Measurements from ENCODE around the gene CXCR2.
"Not testable (repeated sequence)": the region's sequence is repeated elsewhere in the genome, so short reads cannot be mapped to it uniquely, and the experiment has no call there.

The CXCR2 gene

GRCh38 chr2:218168635-218169462 is 43.0 kb downstream of the CXCR2 start:
- Histone ChIP-seq H3K4me3 (ENCODE audit: low read length in 2 of 2) (no peak overlapping the region), H2BK5ac (ENCODE audit: low read length) (no peak overlapping the region), H3K23ac (ENCODE audit: low read depth, low read length, poor library complexity) (no peak overlapping the region), H4K8ac (ENCODE audit: low read depth, low read length) (no peak overlapping the region), H3K9me3 (replicated peaks in 1 of 2; ENCODE audit: control insufficient read depth in 2 of 2, insufficient read depth in 1 of 2, low read depth in 1 of 2, low read length in 2 of 2) (no peaks in the 10 kb centered on the region), H3K9ac (ENCODE audit: low read depth, low read length, poor library complexity) (no peak overlapping the region), H3K4me2 (ENCODE audit: insufficient read depth, low read length, poor library complexity, severe bottlenecking) (no peak overlapping the region), H2AFZ (ENCODE audit: low read length) (peak overlapping the region; percentile 6), H2BK120ac (ENCODE audit: low read depth, low read length) (no peak overlapping the region), H2BK12ac (ENCODE audit: low read length) (no peak overlapping the region), H3K36me3 (replicated peaks in 1 of 2; ENCODE audit: control insufficient read depth in 2 of 2, insufficient read depth in 2 of 2, low read length in 2 of 2) (no peaks in the 10 kb centered on the region), H4K91ac (ENCODE audit: low read depth, low read length, poor library complexity) (no peak overlapping the region), H3K14ac (ENCODE audit: low read length) (no peak overlapping the region), H3K18ac (ENCODE audit: low read length) (no peak overlapping the region), H3K79me1 (ENCODE audit: low read depth, low read length) (no peaks in the 10 kb centered on the region), H3K27me3 (ENCODE audit: control insufficient read depth in 3 of 3, insufficient read depth in 3 of 3, low read depth in 1 of 3, low read length in 3 of 3) (peaks cover 0 to 10% (median 2%) of the 10 kb centered on the region in 3 experiments), H2AK5ac (ENCODE audit: low read depth, low read length) (no peak overlapping the region), H2BK15ac (ENCODE audit: low read length) (no peak overlapping the region), H3K4me1 (ENCODE audit: control insufficient read depth in 2 of 2, insufficient read depth in 1 of 2, low read depth in 1 of 2, low read length in 2 of 2) (no peaks in the 10 kb centered on the region), H3K4ac (ENCODE audit: low read length) (no peak overlapping the region), H3K27ac (replicated peaks; ENCODE audit: low read length) (no peak overlapping the region)
- DNase-seq (ENCODE audit: low spot score) = peak; percentile 54
- WGBS, 2 donors (ENCODE audit: extremely low coverage in 2 of 2, insufficient read length in 2 of 2, insufficient replicate concordance in 1 of 2) = no CpG with 5 or more reads among the region's 9 CpGs

DNA sequence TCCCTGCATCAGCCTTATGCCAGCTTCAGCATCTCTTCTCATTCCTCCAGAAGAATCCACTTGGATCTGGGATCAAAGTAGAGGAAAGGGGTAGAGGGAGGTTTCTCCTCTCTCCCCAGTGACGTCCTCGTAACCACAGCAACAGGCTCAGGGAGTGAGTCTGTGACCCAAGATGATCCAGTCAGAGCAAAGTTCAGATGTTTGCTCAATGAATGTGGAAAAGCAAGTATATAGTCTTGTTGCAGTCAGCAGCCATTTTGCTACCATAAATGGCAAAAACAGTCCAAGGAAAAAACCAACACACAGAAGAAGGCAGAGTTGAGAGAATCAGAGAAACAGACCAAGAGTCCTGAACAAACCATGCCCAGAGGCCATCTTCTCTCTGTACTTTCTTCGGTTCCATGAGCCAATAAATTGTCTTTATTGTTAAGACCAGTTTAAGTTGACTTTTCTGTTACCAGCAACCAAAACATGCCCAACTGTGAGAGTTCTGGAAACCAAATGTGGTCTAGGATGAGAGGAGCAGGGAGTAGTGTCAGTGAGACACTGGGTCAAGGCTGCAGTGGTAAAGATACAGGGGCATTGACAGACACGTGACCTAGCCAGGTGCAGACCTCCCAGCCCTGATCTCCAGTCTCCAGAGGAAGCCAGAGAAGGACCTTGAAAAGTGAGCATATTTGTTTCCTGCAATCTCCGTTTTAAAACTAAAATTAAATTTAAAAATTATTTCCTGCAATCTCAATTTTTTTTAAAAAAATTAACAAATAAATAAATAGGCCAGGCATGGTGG is 44.1 kb downstream of the CXCR2 start:
- Histone ChIP-seq H3K4me1 (ENCODE audit: control insufficient read depth in 2 of 2, insufficient read depth in 1 of 2, low read depth in 1 of 2, low read length in 2 of 2) (no peaks in the 10 kb centered on the region), H2BK5ac (ENCODE audit: low read length) (no peak overlapping the region), H2AFZ (ENCODE audit: low read length) (peak overlapping the region; percentile 24), H3K27me3 (ENCODE audit: control insufficient read depth in 3 of 3, insufficient read depth in 3 of 3, low read depth in 1 of 3, low read length in 3 of 3) (peaks cover 0 to 3% (median 2%) of the 10 kb centered on the region in 3 experiments), H3K4me3 (ENCODE audit: low read length in 2 of 2) (no peak overlapping the region), H3K4me2 (ENCODE audit: insufficient read depth, low read length, poor library complexity, severe bottlenecking) (no peak overlapping the region), H2BK12ac (ENCODE audit: low read length) (no peak overlapping the region), H3K4ac (ENCODE audit: low read length) (no peak overlapping the region), H3K18ac (ENCODE audit: low read length) (no peak overlapping the region), H4K8ac (ENCODE audit: low read depth, low read length) (no peak overlapping the region), H3K27ac (replicated peaks; ENCODE audit: low read length) (no peak overlapping the region), H3K79me1 (ENCODE audit: low read depth, low read length) (no peaks in the 10 kb centered on the region), H3K9me3 (replicated peaks in 1 of 2; ENCODE audit: control insufficient read depth in 2 of 2, insufficient read depth in 1 of 2, low read depth in 1 of 2, low read length in 2 of 2) (no peaks in the 10 kb centered on the region), H2BK15ac (ENCODE audit: low read length) (no peak overlapping the region), H3K23ac (ENCODE audit: low read depth, low read length, poor library complexity) (no peak overlapping the region), H3K36me3 (replicated peaks in 1 of 2; ENCODE audit: control insufficient read depth in 2 of 2, insufficient read depth in 2 of 2, low read length in 2 of 2) (no peaks in the 10 kb centered on the region), H4K91ac (ENCODE audit: low read depth, low read length, poor library complexity) (no peak overlapping the region), H2AK5ac (ENCODE audit: low read depth, low read length) (no peak overlapping the region), H3K9ac (ENCODE audit: low read depth, low read length, poor library complexity) (no peak overlapping the region), H2BK120ac (ENCODE audit: low read depth, low read length) (no peak overlapping the region), H3K14ac (ENCODE audit: low read length) (no peak overlapping the region)
- DNase-seq (ENCODE audit: low spot score) = no peak
- WGBS, 2 donors (ENCODE audit: extremely low coverage in 2 of 2, insufficient read length in 2 of 2, insufficient replicate concordance in 1 of 2) = no CpG with 5 or more reads among the region's 5 CpGs

- H3K18ac ChIP-seq (ENCODE audit: low read length) = not testable (repeated sequence)
Measured at GRCh38 chr2:218171744-218172143, 45.9 kb downstream of the CXCR2 start.

GRCh38 chr2:218172845-218173244 is 47.0 kb downstream of the CXCR2 start:
- no peak overlapping the region for H3K4ac ChIP-seq (ENCODE audit: low read length)
- H3K27me3 ChIP-seq (ENCODE audit: control insufficient read depth in 3 of 3, insufficient read depth in 3 of 3, low read depth in 1 of 3, low read length in 3 of 3) = peaks cover 0 to 2% (median 0%) of the 10 kb centered on the region in 3 experiments
- no peak overlapping the region for H2BK12ac ChIP-seq (ENCODE audit: low read length)
- WGBS, 2 donors (ENCODE audit: extremely low coverage in 2 of 2, insufficient read length in 2 of 2, insufficient replicate concordance in 1 of 2) = no CpG with 5 or more reads among the region's 2 CpGs
- no peaks in the 10 kb centered on the region for H3K36me3 ChIP-seq (replicated peaks in 1 of 2; ENCODE audit: control insufficient read depth in 2 of 2, insufficient read depth in 2 of 2, low read length in 2 of 2)
- H2AK5ac ChIP-seq (ENCODE audit: low read depth, low read length) = peak overlapping the region; percentile 35
- no peak overlapping the region for H3K4me2 ChIP-seq (ENCODE audit: insufficient read depth, low read length, poor library complexity, severe bottlenecking)
- no peak overlapping the region for H3K14ac ChIP-seq (ENCODE audit: low read length)
- no peak overlapping the region for H2BK15ac ChIP-seq (ENCODE audit: low read length)
- no peak overlapping the region for H2AFZ ChIP-seq (ENCODE audit: low read length)
- DNase-seq (ENCODE audit: low spot score) = no peak
- H3K27ac ChIP-seq (replicated peaks; ENCODE audit: low read length) = no peak overlapping the region
- no peak overlapping the region for H3K18ac ChIP-seq (ENCODE audit: low read length)
- no peak overlapping the region for H4K8ac ChIP-seq (ENCODE audit: low read depth, low read length)
- no peaks in the 10 kb centered on the region for H3K4me1 ChIP-seq (ENCODE audit: control insufficient read depth in 2 of 2, insufficient read depth in 1 of 2, low read depth in 1 of 2, low read length in 2 of 2)
- no peak overlapping the region for H3K4me3 ChIP-seq (ENCODE audit: low read length in 2 of 2)
- H2BK120ac ChIP-seq (ENCODE audit: low read depth, low read length) = no peak overlapping the region
- H4K91ac ChIP-seq (ENCODE audit: low read depth, low read length, poor library complexity) = no peak overlapping the region
- H3K23ac ChIP-seq (ENCODE audit: low read depth, low read length, poor library complexity) = no peak overlapping the region
- H2BK5ac ChIP-seq (ENCODE audit: low read length) = no peak overlapping the region
- H3K9me3 ChIP-seq (replicated peaks in 1 of 2; ENCODE audit: control insufficient read depth in 2 of 2, insufficient read depth in 1 of 2, low read depth in 1 of 2, low read length in 2 of 2) = no peaks in the 10 kb centered on the region
- H3K79me1 ChIP-seq (ENCODE audit: low read depth, low read length) = no peaks in the 10 kb centered on the region
- no peak overlapping the region for H3K9ac ChIP-seq (ENCODE audit: low read depth, low read length, poor library complexity)

More at GRCh38 chr2:218171744-218172143, 45.9 kb downstream of the CXCR2 start:
- H2AFZ ChIP-seq (ENCODE audit: low read length); H2BK12ac ChIP-seq (ENCODE audit: low read length); H2AK5ac ChIP-seq (ENCODE audit: low read depth, low read length); H3K27me3 ChIP-seq (ENCODE audit: control insufficient read depth in 3 of 3, insufficient read depth in 3 of 3, low read depth in 1 of 3, low read length in 3 of 3); H2BK5ac ChIP-seq (ENCODE audit: low read length); H3K4me1 ChIP-seq (ENCODE audit: control insufficient read depth in 2 of 2, insufficient read depth in 1 of 2, low read depth in 1 of 2, low read length in 2 of 2); H3K23ac ChIP-seq (ENCODE audit: low read depth, low read length, poor library complexity); H2BK15ac ChIP-seq (ENCODE audit: low read length); H3K9me3 ChIP-seq (replicated peaks in 1 of 2; ENCODE audit: control insufficient read depth in 2 of 2, insufficient read depth in 1 of 2, low read depth in 1 of 2, low read length in 2 of 2); H3K79me1 ChIP-seq (ENCODE audit: low read depth, low read length); H3K27ac ChIP-seq (replicated peaks; ENCODE audit: low read length); H4K91ac ChIP-seq (ENCODE audit: low read depth, low read length, poor library complexity); H2BK120ac ChIP-seq (ENCODE audit: low read depth, low read length); DNase-seq (ENCODE audit: low spot score); H3K36me3 ChIP-seq (replicated peaks in 1 of 2; ENCODE audit: control insufficient read depth in 2 of 2, insufficient read depth in 2 of 2, low read length in 2 of 2); H3K4ac ChIP-seq (ENCODE audit: low read length); H3K4me2 ChIP-seq (ENCODE audit: insufficient read depth, low read length, poor library complexity, severe bottlenecking); H3K14ac ChIP-seq (ENCODE audit: low read length); H3K9ac ChIP-seq (ENCODE audit: low read depth, low read length, poor library complexity); H4K8ac ChIP-seq (ENCODE audit: low read depth, low read length); H3K4me3 ChIP-seq (ENCODE audit: low read length in 2 of 2): not testable (repeated sequence)
- WGBS, 2 donors (ENCODE audit: extremely low coverage in 2 of 2, insufficient read length in 2 of 2, insufficient replicate concordance in 1 of 2) = no CpG with 5 or more reads among the region's 3 CpGs

Data from neuronal stem cell (in vitro differentiated cells).